ENCODE measurements around the gene C20orf173. TPM values are rescaled to one million over a fixed set of nuclear protein-coding genes. Genes with fewer than 3 reads are reported as not detected.

Gene C20orf173
- polyA plus RNA-seq, 3 donors, result not detected

Other genes starting within 250 kb of the C20orf173 start
- 100 to 1,000 TPM; 154 to 169 (median 168) TPM for gene EIF6, start 244.9 kb downstream of the C20orf173 start, polyA plus RNA-seq (ENCODE audit: insufficient read length in 3 of 3)
- gene FAM83C, start 237.2 kb downstream of the C20orf173 start, polyA plus RNA-seq (ENCODE audit: insufficient read length in 3 of 3), result under 1 TPM in 2 of 3 donors, not detected in 1; 0.03 to 0.05 TPM
- gene UQCC1, start 117.7 kb downstream of the C20orf173 start, polyA plus RNA-seq (ENCODE audit: insufficient read length in 3 of 3), result 10 to 100 TPM; 55.5 to 64.4 (median 63.0) TPM
- under 1 TPM in 2 of 3 donors, not detected in 1; 0.09 to 0.14 TPM for gene GDF5, start 91.4 kb downstream of the C20orf173 start, polyA plus RNA-seq (ENCODE audit: insufficient read length in 3 of 3)
- gene CEP250, start 74.1 kb downstream of the C20orf173 start, polyA plus RNA-seq (ENCODE audit: insufficient read length in 3 of 3), result 10 to 100 TPM; 56.7 to 65.5 (median 64.3) TPM
- 100 to 1,000 TPM; 348 to 369 (median 365) TPM for gene ERGIC3, start 12.4 kb upstream of the C20orf173 start, polyA plus RNA-seq (ENCODE audit: insufficient read length in 3 of 3)
- 1 to 10 TPM; 2.6 to 6.5 (median 4.6) TPM for gene SPAG4, start 86.2 kb upstream of the C20orf173 start, polyA plus RNA-seq (ENCODE audit: insufficient read length in 3 of 3)
- 100 to 1,000 TPM; 166 to 209 (median 203) TPM for gene CPNE1, start 135.2 kb upstream of the C20orf173 start, polyA plus RNA-seq (ENCODE audit: insufficient read length in 3 of 3)
- gene RBM12, start 135.2 kb upstream of the C20orf173 start, polyA plus RNA-seq (ENCODE audit: insufficient read length in 3 of 3), result 100 to 1,000 TPM in 2 of 3 donors, 10 to 100 TPM in 1; 94.7 to 106 (median 102) TPM
- 10 to 100 TPM; 27.3 to 31.6 (median 31.1) TPM for gene NFS1, start 169.7 kb upstream of the C20orf173 start, polyA plus RNA-seq (ENCODE audit: insufficient read length in 3 of 3)
- gene ROMO1, start 169.8 kb upstream of the C20orf173 start, polyA plus RNA-seq (ENCODE audit: insufficient read length in 3 of 3), result 100 to 1,000 TPM in 1 of 3 donors, 10 to 100 TPM in 2; 76.5 to 100 (median 91.1) TPM
- gene RBM39, start 212.6 kb upstream of the C20orf173 start, polyA plus RNA-seq (ENCODE audit: insufficient read length in 3 of 3), result 100 to 1,000 TPM; 540 to 689 (median 646) TPM
- gene PHF20, start 242.4 kb upstream of the C20orf173 start, polyA plus RNA-seq (ENCODE audit: insufficient read length in 3 of 3), result 10 to 100 TPM; 30.2 to 34.8 (median 32.2) TPM

All from renal pelvis (tissue), 3 donors.